ENCODE data around the gene MED27.

Gene MED27

GRCh38 chr9:131919216-131919615 is 160.5 kb downstream of the MED27 start:
- no peak overlapping the region for H3K4me3 ChIP-seq (ENCODE audit: control insufficient read depth, low read depth, low read length)
- TF ChIP-seq CTCF (IDR thresholded peaks at IDR 0.05; ENCODE audit: control insufficient read depth, insufficient read depth, low read depth, low read length, missing control alignments), result no peak
- DNase-seq (ENCODE audit: low read depth), result no peak

- TF ChIP-seq CTCF (IDR thresholded peaks at IDR 0.05; ENCODE audit: control insufficient read depth, insufficient read depth, low read depth, low read length, missing control alignments), result no peak
- H3K4me3 ChIP-seq (ENCODE audit: control insufficient read depth, low read depth, low read length), result no peak overlapping the region
- no peak for DNase-seq (ENCODE audit: low read depth)
Observed at GRCh38 chr9:131918481-131918880, 161.2 kb downstream of the MED27 start.

- no peak for DNase-seq (ENCODE audit: low read depth)
Observed at GRCh38 chr9:131917009-131917408, 162.7 kb downstream of the MED27 start.

GRCh38 chr9:131915181-131915580 is 164.5 kb downstream of the MED27 start:
- DNase-seq (ENCODE audit: low read depth), result no peak
- no peak overlapping the region for H3K4me3 ChIP-seq (ENCODE audit: control insufficient read depth, low read depth, low read length)
- TF ChIP-seq CTCF (IDR thresholded peaks at IDR 0.05; ENCODE audit: control insufficient read depth, insufficient read depth, low read depth, low read length, missing control alignments), result no peak

More at GRCh38 chr9:131917009-131917408, 162.7 kb downstream of the MED27 start:
- H3K4me3 ChIP-seq (ENCODE audit: control insufficient read depth, low read depth, low read length), result no peak overlapping the region
- no peak for TF ChIP-seq CTCF (IDR thresholded peaks at IDR 0.05; ENCODE audit: control insufficient read depth, insufficient read depth, low read depth, low read length, missing control alignments)

- H3K4me3 ChIP-seq (ENCODE audit: control insufficient read depth, low read depth, low read length), result no peak overlapping the region
- no peak for DNase-seq (ENCODE audit: low read depth)
- TF ChIP-seq CTCF (IDR thresholded peaks at IDR 0.05; ENCODE audit: control insufficient read depth, insufficient read depth, low read depth, low read length, missing control alignments), result no peak
Observed at GRCh38 chr9:131912671-131913070, 167.0 kb downstream of the MED27 start.

GRCh38 chr9:131912069-131912468 is 167.6 kb downstream of the MED27 start:
- no peak overlapping the region for H3K4me3 ChIP-seq (ENCODE audit: control insufficient read depth, low read depth, low read length)
- no peak for DNase-seq (ENCODE audit: low read depth)
- no peak for TF ChIP-seq CTCF (IDR thresholded peaks at IDR 0.05; ENCODE audit: control insufficient read depth, insufficient read depth, low read depth, low read length, missing control alignments)

- TF ChIP-seq CTCF (IDR thresholded peaks at IDR 0.05; ENCODE audit: control insufficient read depth, insufficient read depth, low read depth, low read length, missing control alignments), result no peak
Observed at GRCh38 chr9:131910572-131910971, 169.1 kb downstream of the MED27 start.

More at GRCh38 chr9:131910572-131910971, 169.1 kb downstream of the MED27 start:
- no peak overlapping the region for H3K4me3 ChIP-seq (ENCODE audit: control insufficient read depth, low read depth, low read length)
- DNase-seq (ENCODE audit: low read depth), result no peak
